HEK293T (cell line): ENCODE results near the gene MATCAP1.

Experiments used
- CTCF ChIA-PET: fragments of 350-600 bp; formaldehyde crosslinking; extraction: SDS; loops from one replicate; lab custom pipeline; 2021; ENCODE audit warnings: antibody characterized with exemption, inconsistent platforms; lab: Yijun Ruan, JAX
- POLR2A ChIA-PET: fragments of 350-600 bp; formaldehyde crosslinking; extraction: SDS; loops from one replicate; lab custom pipeline; 2020; ENCODE audit warnings: antibody characterized with exemption, inconsistent platforms; lab: Yijun Ruan, JAX
- DNase-seq: peaks from one replicate; pipeline ENCODE4 v3.0.0; 2012; ENCODE audit warnings: mixed read lengths; ENCODE audit errors: extremely low spot score
- ARNT ChIP-seq: fragments of 450-650 bp; IDR thresholded peaks from 2 replicates; pipeline ENCODE4 v1.6.1; 2017; ENCODE audit warnings: mild to moderate bottlenecking
- BHLHE40 ChIP-seq: fragments of 450-650 bp; IDR thresholded peaks from 2 replicates; pipeline ENCODE4 v1.6.1; 2016; ENCODE audit warnings: mild to moderate bottlenecking, moderate library complexity, borderline replicate concordance
- CTBP1 ChIP-seq: fragments of 450-650 bp; IDR thresholded peaks from 2 replicates; pipeline ENCODE4 v1.6.1; 2016; ENCODE audit warnings: borderline replicate concordance
- ELF4 ChIP-seq: fragments of 450-650 bp; IDR thresholded peaks from 2 replicates; pipeline ENCODE4 v1.6.1; 2017; ENCODE audit warnings: antibody characterized with exemption
- FOXA1 ChIP-seq: fragments of 450-650 bp; IDR thresholded peaks from 2 replicates; pipeline ENCODE4 v1.6.1; 2016; ENCODE audit warnings: mild to moderate bottlenecking
- FOXK2 ChIP-seq: fragments of 450-650 bp; IDR thresholded peaks from 2 replicates; pipeline ENCODE4 v1.6.1; 2016; ENCODE audit warnings: mild to moderate bottlenecking
- FOXM1 ChIP-seq: fragments of 450-650 bp; IDR thresholded peaks from 2 replicates; pipeline ENCODE4 v1.6.1; 2017; ENCODE audit warnings: mild to moderate bottlenecking, borderline replicate concordance
- HDGF ChIP-seq: fragments of 450-650 bp; IDR thresholded peaks from 2 replicates; pipeline ENCODE4 v1.6.1; 2017; ENCODE audit warnings: antibody characterized with exemption, borderline replicate concordance
- L3MBTL2 ChIP-seq: fragments of 450-650 bp; conservative IDR thresholded peaks from 2 replicates; pipeline ENCODE4 v1.6.1; 2016; ENCODE audit warnings: mild to moderate bottlenecking
- LEF1 ChIP-seq: fragments of 450-650 bp; IDR thresholded peaks from 2 replicates; pipeline ENCODE4 v1.6.1; 2017; ENCODE audit warnings: mild to moderate bottlenecking, borderline replicate concordance
- NFRKB ChIP-seq: fragments of 450-650 bp; IDR thresholded peaks from 2 replicates; pipeline ENCODE4 v1.6.1; 2016; ENCODE audit warnings: mild to moderate bottlenecking, moderate library complexity
- PKNOX1 ChIP-seq: fragments of 450-650 bp; IDR thresholded peaks from 2 replicates; pipeline ENCODE4 v1.6.1; 2016
- SP1 ChIP-seq: fragments of 450-650 bp; IDR thresholded peaks from 2 replicates; pipeline ENCODE4 v1.6.1; 2017
- SUZ12 ChIP-seq: fragments of 450-650 bp; IDR thresholded peaks from 2 replicates; pipeline ENCODE4 v1.6.1; 2016; ENCODE audit warnings: mild to moderate bottlenecking
- TARDBP ChIP-seq: fragments of 450-650 bp; IDR thresholded peaks from 2 replicates; pipeline ENCODE4 v1.6.1; 2016
- ZNF384 ChIP-seq: fragments of 450-650 bp; IDR thresholded peaks from 2 replicates; pipeline ENCODE4 v1.6.1; 2016

The MATCAP1 gene

GRCh38 chr16:67137605-67138004 is 46.2 kb downstream of the MATCAP1 start:
- DNase-seq: no peak
- CTCF ChIA-PET: interaction anchor here (0.6 to 0.7 kb wide), 2 partner anchors 20 to 381 kb away, joined by 4 to 5 read pairs; no protein-coding TSS in a partner anchor
- POLR2A ChIA-PET: no interaction called here
- TF ChIP-seq SP1 (no peak), FOXM1 (no peak), PKNOX1 (peak; percentile 79), TARDBP (no peak), SUZ12 (no peak)

- POLR2A ChIA-PET: no interaction called here
- DNase-seq: no peak
- CTCF ChIA-PET: interaction anchor here (1.2 to 2.0 kb wide), 2 partner anchors 10 to 25 kb away, joined by 3 to 10 read pairs; no protein-coding TSS in a partner anchor
- TF ChIP-seq CTBP1: no peak
- TF ChIP-seq ELF4: no peak
- TF ChIP-seq FOXA1: no peak
- TF ChIP-seq SUZ12: no peak
- no peak for TF ChIP-seq ARNT
- TF ChIP-seq PKNOX1: no peak
- no peak for TF ChIP-seq NFRKB
- TF ChIP-seq SP1: no peak
- no peak for TF ChIP-seq FOXM1
Observed at GRCh38 chr16:67129422-67129821, 54.3 kb downstream of the MATCAP1 start.

GRCh38 chr16:67128887-67129286 is 54.9 kb downstream of the MATCAP1 start:
- ChIA-PET CTCF (interaction anchor here (1.2 kb wide), 1 partner anchor 10 kb away, joined by 3 read pairs; no protein-coding TSS in a partner anchor), POLR2A (no interaction called here)
- no peak for DNase-seq
- TF ChIP-seq TARDBP: no peak
- no peak for TF ChIP-seq FOXA1
- no peak for TF ChIP-seq SUZ12
- no peak for TF ChIP-seq CTBP1
- no peak for TF ChIP-seq BHLHE40
- no peak for TF ChIP-seq LEF1
- TF ChIP-seq ARNT: no peak
- no peak for TF ChIP-seq NFRKB
- no peak for TF ChIP-seq L3MBTL2
- no peak for TF ChIP-seq PKNOX1
- no peak for TF ChIP-seq FOXM1
- no peak for TF ChIP-seq HDGF
- TF ChIP-seq ZNF384: no peak

- CTCF ChIA-PET: interaction anchor here (1.2 kb wide), 1 partner anchor 9 kb away, joined by 3 read pairs; no protein-coding TSS in a partner anchor
Observed at GRCh38 chr16:67128417-67128816, 55.3 kb downstream of the MATCAP1 start.

More at GRCh38 chr16:67128417-67128816, 55.3 kb downstream of the MATCAP1 start:
- no peak for TF ChIP-seq LEF1
- no peak for TF ChIP-seq SP1
- TF ChIP-seq SUZ12: no peak
- no peak for TF ChIP-seq L3MBTL2
- TF ChIP-seq PKNOX1: no peak
- no peak for TF ChIP-seq TARDBP
- TF ChIP-seq FOXK2: no peak
- no peak for TF ChIP-seq FOXA1
- no peak for TF ChIP-seq ARNT
- no peak for TF ChIP-seq CTBP1
- TF ChIP-seq ZNF384: no peak
- no peak for TF ChIP-seq NFRKB
- TF ChIP-seq HDGF: no peak
- TF ChIP-seq FOXM1: no peak
- TF ChIP-seq ELF4: no peak
- TF ChIP-seq BHLHE40: no peak
- POLR2A ChIA-PET: no interaction called here
- no peak for DNase-seq
